SK-N-DZ (cell line): Measurements from ENCODE around the gene VAMP8.
"Not testable (repeated sequence)": the region's sequence is repeated elsewhere in the genome, so short reads cannot be mapped to it uniquely, and the experiment has no call there.

Experiments used
- DNase-seq: peaks from one replicate; pipeline ENCODE4 v3.0.0-alpha.2; 2015; ENCODE audit warnings: low spot score

Gene VAMP8

GRCh38 chr2:85547089-85547858 is 30.1 kb upstream of the VAMP8 start:
- no peak for DNase-seq

GRCh38 chr2:85547859-85548607 is 29.4 kb upstream of the VAMP8 start:
- no peak for DNase-seq

DNA sequence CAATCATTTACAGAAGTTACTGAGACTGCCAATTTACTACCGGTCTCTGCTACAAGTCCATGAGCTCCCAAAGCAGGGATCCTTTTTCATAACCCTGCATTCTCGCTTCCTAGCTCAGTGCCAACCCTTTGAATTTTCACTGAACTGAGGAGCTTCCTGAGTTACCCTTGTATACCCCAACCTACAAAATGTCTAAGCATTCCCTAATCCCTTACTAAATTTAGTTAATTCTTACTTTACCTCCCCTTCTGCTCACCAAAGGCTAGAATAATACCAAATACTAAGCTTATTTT is 28.8 kb upstream of the VAMP8 start:
- DNase-seq: no peak

DNA sequence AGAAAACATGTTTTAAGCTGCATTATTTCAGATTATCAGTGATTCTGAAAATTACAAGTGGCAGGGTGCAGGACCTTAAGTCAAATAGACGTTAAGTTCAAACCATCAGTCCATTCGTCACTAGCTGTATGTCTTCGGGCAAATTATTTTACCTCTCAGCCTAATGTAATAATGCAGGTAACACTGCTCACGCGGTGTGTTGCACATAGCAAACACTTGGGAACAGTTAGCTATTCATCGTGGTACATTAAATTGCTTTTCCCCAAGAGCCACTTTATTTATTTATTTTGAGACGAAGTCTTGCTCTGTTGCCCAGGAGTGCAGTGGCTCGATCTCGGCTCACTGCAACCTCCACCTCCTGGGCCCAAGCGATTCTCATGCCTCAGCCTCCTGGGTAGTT is 28.3 kb upstream of the VAMP8 start:
- no peak for DNase-seq

GRCh38 chr2:85549826-85550225 is 27.6 kb upstream of the VAMP8 start:
- no peak for DNase-seq

GRCh38 chr2:85550486-85550885 is 26.9 kb upstream of the VAMP8 start:
- DNase-seq: no peak

- DNase-seq: peak; percentile 77
Measured at GRCh38 chr2:85551698-85552678, 25.4 kb upstream of the VAMP8 start.

DNA sequence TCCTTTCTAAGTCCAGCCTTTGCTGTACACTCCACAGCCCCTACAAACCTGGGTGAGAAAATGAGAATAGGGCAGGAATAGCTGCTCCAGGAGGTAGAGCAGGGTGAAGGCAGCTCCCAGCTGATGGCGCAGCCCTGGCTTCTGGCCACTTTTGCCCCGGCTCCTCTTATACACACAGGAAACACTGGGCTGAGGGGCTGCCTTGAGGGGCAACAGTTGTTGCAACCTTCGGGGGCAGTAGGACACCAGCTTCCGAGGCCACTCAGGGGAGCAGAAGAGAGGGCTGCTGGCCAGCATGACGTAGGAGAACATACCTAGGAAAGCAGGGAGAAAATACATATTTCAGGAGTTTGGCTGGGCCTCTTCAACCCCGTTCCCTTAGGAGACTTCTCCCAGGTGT is 24.2 kb upstream of the VAMP8 start:
- DNase-seq: no peak

GRCh38 chr2:85554980-85555612 is 22.3 kb upstream of the VAMP8 start:
- DNase-seq: no peak

GRCh38 chr2:85557130-85557529 is 20.3 kb upstream of the VAMP8 start:
- DNase-seq: no peak

DNA sequence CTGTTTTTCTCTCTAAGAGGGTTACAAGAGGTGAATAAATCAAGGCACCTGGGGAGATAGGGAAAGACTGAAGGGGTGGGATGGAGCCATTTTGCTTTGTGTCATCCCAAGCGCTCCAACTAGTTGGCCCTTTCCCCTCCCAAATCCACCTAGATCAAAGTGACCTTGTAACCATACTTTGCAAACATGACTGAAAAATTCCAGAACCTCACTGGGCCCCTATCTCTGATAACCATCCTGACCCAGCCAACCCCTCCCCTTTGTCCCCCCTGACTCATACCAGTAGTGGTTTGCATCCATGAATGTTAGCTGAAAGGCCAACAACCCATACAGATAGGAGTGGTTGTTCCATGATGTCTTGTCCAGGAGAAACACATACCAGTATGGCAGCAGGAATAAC is 19.2 kb upstream of the VAMP8 start:
- no peak for DNase-seq

GRCh38 chr2:85560403-85560726 is 17.0 kb upstream of the VAMP8 start:
- DNase-seq: not testable (repeated sequence)

DNA sequence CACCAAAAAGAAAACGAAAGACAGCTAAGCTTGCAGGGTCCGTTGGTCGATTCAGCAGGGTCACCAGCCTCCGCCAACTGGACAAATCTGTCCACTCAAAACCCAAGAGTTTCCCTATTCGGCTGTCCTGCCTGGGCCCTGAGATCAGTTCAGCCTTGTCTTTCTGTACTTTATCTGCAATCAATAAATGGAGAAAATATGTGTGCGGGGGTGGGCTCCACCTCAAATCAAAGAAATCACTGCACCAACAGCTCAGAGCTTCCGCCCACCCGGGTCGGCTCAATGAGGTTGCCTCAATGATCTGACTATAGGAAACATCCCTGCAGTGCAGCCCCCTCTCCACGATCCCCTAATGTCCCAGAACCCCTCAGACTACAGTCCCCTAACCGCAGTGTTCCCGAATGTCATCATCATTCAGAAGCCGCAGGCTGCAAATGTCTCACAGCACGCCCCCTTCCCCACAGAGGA is 16.5 kb upstream of the VAMP8 start:
- no peak for DNase-seq

- peak; percentile 94 for DNase-seq
Measured at GRCh38 chr2:85561280-85562212, 15.8 kb upstream of the VAMP8 start, which contains the start of gene GGCX. Gene GGCX (minus strand): TSS chr2:85561493. CDS start chr2:85561428, 65 bp downstream.

DNA sequence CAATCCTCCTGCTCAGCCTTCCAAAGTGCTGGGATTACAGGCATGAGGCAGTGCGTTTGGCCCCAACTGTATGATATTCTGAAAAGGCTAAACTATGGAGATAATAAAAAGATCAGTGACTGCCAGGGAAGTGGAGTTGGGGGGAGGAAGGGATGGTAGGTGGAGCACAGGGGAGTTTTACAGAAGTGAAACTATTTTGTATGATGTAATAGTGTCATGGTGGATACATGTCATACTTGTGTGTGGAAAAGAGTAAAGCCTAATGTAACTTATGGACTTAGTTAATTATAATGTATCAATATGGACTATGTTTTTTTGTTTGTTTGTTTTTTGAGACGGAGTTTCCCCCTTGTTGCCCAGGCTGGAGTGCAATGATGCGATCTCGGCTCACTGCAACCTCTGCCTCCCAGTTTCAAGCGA is 13.2 kb upstream of the VAMP8 start:
- no peak for DNase-seq

GRCh38 chr2:85566265-85566664 is 11.1 kb upstream of the VAMP8 start:
- DNase-seq: no peak

- no peak for DNase-seq
Measured at GRCh38 chr2:85575739-85576138, 1.6 kb upstream of the VAMP8 start.

DNA sequence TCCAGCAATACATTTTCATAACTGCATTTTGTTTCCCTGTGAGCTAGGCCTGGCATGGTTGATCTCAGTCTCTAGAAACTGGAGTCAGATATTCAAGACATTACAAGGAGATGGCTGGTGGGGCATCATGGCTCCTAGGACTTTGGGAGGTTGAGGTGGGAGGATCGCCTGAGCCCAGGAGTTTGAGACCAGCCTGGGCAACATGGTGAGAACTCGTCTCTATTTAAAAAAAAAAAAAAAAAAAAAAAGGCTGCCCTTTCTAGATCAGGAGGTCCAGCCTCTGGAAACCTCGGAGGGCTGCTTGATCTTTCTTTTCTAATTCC is 362 bp upstream of the VAMP8 start:
- no peak for DNase-seq

GRCh38 chr2:85578243-85579180 is 1.1 kb downstream of the VAMP8 start:
- DNase-seq: peak; percentile 38
